ENCODE data around the gene ADAM22.

DNA sequence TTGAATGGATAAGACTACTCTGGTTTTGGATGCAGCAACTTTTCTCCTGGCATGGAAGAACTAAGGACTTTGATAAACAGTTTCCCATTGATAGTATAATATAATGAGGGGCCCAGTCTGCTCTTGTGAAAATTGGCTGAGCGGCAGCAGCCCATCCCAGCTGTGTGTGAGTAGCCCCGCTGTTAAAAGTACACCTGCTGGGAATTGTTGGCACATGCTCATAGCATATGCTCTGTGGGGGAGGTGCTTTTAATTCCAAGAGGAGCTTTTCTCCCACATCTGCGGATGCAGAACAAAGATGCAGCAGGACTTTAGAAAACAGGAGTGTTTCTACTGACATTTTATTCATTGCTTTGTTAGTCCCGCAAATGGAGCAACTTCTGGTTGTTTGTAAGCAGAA, 266.7 kb downstream of the ADAM22 start:
- TF ChIP-seq POLR2A (IDR thresholded peaks at IDR 0.05) (no peak), EP300 (IDR thresholded peaks at IDR 0.05) (no peak)
- TF ChIP-seq, protein P1, sequence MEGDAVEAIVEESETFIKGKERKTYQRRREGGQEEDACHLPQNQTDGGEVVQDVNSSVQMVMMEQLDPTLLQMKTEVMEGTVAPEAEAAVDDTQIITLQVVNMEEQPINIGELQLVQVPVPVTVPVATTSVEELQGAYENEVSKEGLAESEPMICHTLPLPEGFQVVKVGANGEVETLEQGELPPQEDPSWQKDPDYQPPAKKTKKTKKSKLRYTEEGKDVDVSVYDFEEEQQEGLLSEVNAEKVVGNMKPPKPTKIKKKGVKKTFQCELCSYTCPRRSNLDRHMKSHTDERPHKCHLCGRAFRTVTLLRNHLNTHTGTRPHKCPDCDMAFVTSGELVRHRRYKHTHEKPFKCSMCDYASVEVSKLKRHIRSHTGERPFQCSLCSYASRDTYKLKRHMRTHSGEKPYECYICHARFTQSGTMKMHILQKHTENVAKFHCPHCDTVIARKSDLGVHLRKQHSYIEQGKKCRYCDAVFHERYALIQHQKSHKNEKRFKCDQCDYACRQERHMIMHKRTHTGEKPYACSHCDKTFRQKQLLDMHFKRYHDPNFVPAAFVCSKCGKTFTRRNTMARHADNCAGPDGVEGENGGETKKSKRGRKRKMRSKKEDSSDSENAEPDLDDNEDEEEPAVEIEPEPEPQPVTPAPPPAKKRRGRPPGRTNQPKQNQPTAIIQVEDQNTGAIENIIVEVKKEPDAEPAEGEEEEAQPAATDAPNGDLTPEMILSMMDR (IDR thresholded peaks at IDR 0.05) = no peak

Data from ovary (tissue), 3 donors.